HCT116 (cell line): ENCODE results near the gene ACSS3. TPM values are rescaled to one million over a fixed set of nuclear protein-coding genes. Genes with fewer than 3 reads are reported as not detected.

Experiments used
- ATAC-seq: fragments of 200-7000 bp; cut with Tn5 transposase; 2 replicates; pipeline ENCODE4 v1.9.1; 2020; ENCODE audit warnings: mild to moderate bottlenecking, moderate library complexity
- BruUV-seq: library from RNA; stranded (reverse); fragments of 400-500 nt; replicated peaks from 2 replicates; lab custom pipeline; 2021; lab: Mats Ljungman, UMichigan
- CTCF ChIA-PET: fragments of 300-600 bp; sonication (Branson Sonifier 250); formaldehyde crosslinking; loops from one replicate; lab custom pipeline; 2021; ENCODE audit warnings: antibody characterized with exemption; lab: Charles Lee
- POLR2A ChIA-PET: fragments of 300-600, 350-600 bp; sonication (Branson Sonifier 250); formaldehyde crosslinking; loops from one replicate; lab custom pipeline; 2021; ENCODE audit warnings: antibody characterized with exemption; lab: Charles Lee
- RAD21 ChIA-PET, 2 experiments: fragments of 300-600 bp; sonication (Branson Sonifier 250); formaldehyde crosslinking; loops; one replicate each; lab custom pipeline; 2023; ENCODE audit warnings: low total read pairs in 2 of 2; ENCODE audit not compliant: uncharacterized antibody in 2 of 2, unreplicated experiment in 2 of 2, low non-redundant PET in 1 of 2; lab: Charles Lee
- DNase-seq: peaks from one replicate; pipeline ENCODE4 v3.0.0-alpha.2; 2010; ENCODE audit warnings: low read depth, low spot score
- H2AFZ ChIP-seq: fragments of 200-600 bp; shearing (Covaris generic), sonication (generic); 2 replicates; pipeline ENCODE4 v1.6.1; 2017; ENCODE audit warnings: low read depth, mixed run types, mixed read lengths, antibody characterized with exemption, low read length; ENCODE audit not compliant: poor library complexity, severe bottlenecking
- H3K27ac ChIP-seq: 2 replicates; pipeline ENCODE4 v1.5.1; 2012; ENCODE audit warnings: low read depth, low read length
- H3K27me3 ChIP-seq: fragments of 200-600 bp; sonication (generic); 2 replicates; pipeline ENCODE4 v1.6.1; 2016; ENCODE audit warnings: mixed run types, low read length, mixed read lengths; ENCODE audit not compliant: insufficient read depth
- H3K36me3 ChIP-seq, 2 experiments: fragments of 200-500 bp in 1 of 2; fragments of 200-600 bp in 1 of 2; sonication (Bioruptor generic) in 1 of 2; sonication (generic) in 1 of 2; 2 replicates each; pipeline versions ENCODE4 v1.5.1 to v1.6.1; 2014 to 2016; ENCODE audit warnings: low read length in 2 of 2, inconsistent platforms in 1 of 2, mixed read lengths in 1 of 2, mixed run types in 1 of 2; ENCODE audit not compliant: insufficient read depth in 2 of 2, control insufficient read depth in 1 of 2
- H3K4me1 ChIP-seq, 2 experiments: fragments of 200-600 bp in 1 of 2; sonication (generic) in 1 of 2; 2 replicates each; pipeline versions ENCODE4 v1.5.1 to v1.6.1; 2012 to 2017; ENCODE audit warnings: low read length in 2 of 2, inconsistent platforms in 1 of 2, mild to moderate bottlenecking in 1 of 2, mixed read lengths in 1 of 2, mixed run types in 1 of 2, moderate library complexity in 1 of 2; ENCODE audit not compliant: insufficient read depth in 2 of 2, control insufficient read depth in 1 of 2
- H3K4me2 ChIP-seq: fragments of 200-600 bp; sonication (generic); 2 replicates; pipeline ENCODE4 v1.6.1; 2017; ENCODE audit warnings: mixed run types, low read length, mixed read lengths
- H3K4me3 ChIP-seq, 2 experiments: fragments of 200-600 bp in 1 of 2; sonication (generic) in 1 of 2; replicated peaks in 1 of 2; 2 replicates each; pipeline ENCODE4 v1.5.1; 2011 to 2016; ENCODE audit warnings: low read length in 2 of 2, control low read depth in 1 of 2, low read depth in 1 of 2, mild to moderate bottlenecking in 1 of 2, mixed read lengths in 1 of 2, mixed run types in 1 of 2
- H3K79me2 ChIP-seq: fragments of 200-600 bp; sonication (generic); 2 replicates; pipeline ENCODE4 v1.6.1; 2017; ENCODE audit warnings: mild to moderate bottlenecking, mixed run types, low read length, moderate library complexity, mixed read lengths; ENCODE audit not compliant: insufficient read depth
- H3K9ac ChIP-seq: fragments of 200-600 bp; sonication (generic); 2 replicates; pipeline ENCODE4 v1.6.1; 2016; ENCODE audit warnings: low read length, mixed read lengths
- H3K9me2 ChIP-seq: fragments of 200-600 bp; sonication (generic), shearing (Covaris generic); 2 replicates; pipeline ENCODE4 v1.6.1; 2017; ENCODE audit warnings: mixed run types, mild to moderate bottlenecking, moderate library complexity; ENCODE audit not compliant: insufficient read depth
- H3K9me3 ChIP-seq, 2 experiments: fragments of 200-500 bp in 1 of 2; fragments of 200-600 bp in 1 of 2; sonication (Bioruptor generic) in 1 of 2; sonication (generic) in 1 of 2; 2 replicates each; pipeline ENCODE4 v1.6.1; 2014 to 2017; ENCODE audit warnings: low read length in 2 of 2, mixed read lengths in 2 of 2, inconsistent platforms in 1 of 2, low read depth in 1 of 2, mild to moderate bottlenecking in 1 of 2, mixed run types in 1 of 2, moderate library complexity in 1 of 2; ENCODE audit not compliant: control insufficient read depth in 1 of 2, insufficient read depth in 1 of 2
- H4K20me1 ChIP-seq: fragments of 200-600 bp; sonication (generic), shearing (Covaris generic); 2 replicates; pipeline ENCODE4 v1.6.1; 2017; ENCODE audit warnings: mixed run types, mild to moderate bottlenecking, moderate library complexity; ENCODE audit not compliant: insufficient read depth
- CEBPB ChIP-seq: IDR thresholded peaks from 2 replicates; pipeline ENCODE4 v1.6.1; 2012; ENCODE audit warnings: low read depth
- EGR1 ChIP-seq: IDR thresholded peaks from 2 replicates; pipeline ENCODE4 v1.6.1; 2012; ENCODE audit warnings: low read depth
- ELF1 ChIP-seq: IDR thresholded peaks from 2 replicates; pipeline ENCODE4 v1.6.1; 2012; ENCODE audit warnings: low read depth, borderline replicate concordance
- EZH2 ChIP-seq: fragments of 200-600 bp; sonication (generic); IDR thresholded peaks from 2 replicates; pipeline ENCODE4 v1.6.1; 2017; ENCODE audit warnings: antibody characterized with exemption, mixed run types
- EZH2phosphoT487 ChIP-seq: fragments of 200-600 bp; IDR thresholded peaks from 2 replicates; pipeline ENCODE4 v1.6.1; 2018; ENCODE audit warnings: antibody characterized with exemption, borderline replicate concordance
- JUND ChIP-seq: IDR thresholded peaks from 2 replicates; pipeline ENCODE4 v1.6.1; 2012
- POLR2A ChIP-seq: IDR thresholded peaks from 2 replicates; pipeline ENCODE4 v1.7.0; 2011; ENCODE audit warnings: borderline replicate concordance; ENCODE audit not compliant: insufficient read depth, insufficient read length; ENCODE audit errors: extremely low read depth
- POLR2AphosphoS5 ChIP-seq: IDR thresholded peaks from 2 replicates; pipeline ENCODE4 v1.6.1; 2011; ENCODE audit warnings: mild to moderate bottlenecking, low read depth, low read length, moderate library complexity
- RAD21 ChIP-seq: IDR thresholded peaks from 2 replicates; pipeline ENCODE4 v1.6.1; 2012; ENCODE audit warnings: low read depth, mild to moderate bottlenecking
- SIN3A ChIP-seq: IDR thresholded peaks from 2 replicates; pipeline ENCODE4 v1.6.1; 2012; ENCODE audit warnings: low read depth
- SP1 ChIP-seq: IDR thresholded peaks from 2 replicates; pipeline ENCODE4 v1.6.1; 2012; ENCODE audit warnings: low read depth
- TCF7L2 ChIP-seq: IDR thresholded peaks from 2 replicates; pipeline ENCODE4 v1.7.0; 2011; ENCODE audit warnings: borderline replicate concordance, inconsistent platforms; ENCODE audit not compliant: insufficient read depth, insufficient read length; ENCODE audit errors: extremely low read depth
- ZFX ChIP-seq: fragments of 450-650 bp; IDR thresholded peaks from 2 replicates; pipeline ENCODE4 v1.6.1; 2017
- ZNF274 ChIP-seq: fragments of 200-500 bp; sonication (Bioruptor generic); IDR thresholded peaks from 2 replicates; pipeline ENCODE4 v1.6.1; 2014; ENCODE audit warnings: mild to moderate bottlenecking, low read depth, low read length, inconsistent platforms
- intact Hi-C: fragments of 100-400 bp; cut with micrococcal nuclease; formaldehyde crosslinking; loops from 2 replicates; pipeline ENCODE4 v1.10.0; 2022
- total RNA-seq: library from RNA; stranded (reverse); gene quantifications from one replicate; pipeline ENCODE4 v1.2.1, GENCODE V29; 2021; ENCODE audit not compliant: unreplicated experiment
- TF ChIP-seq, protein P1 (sequence below), 3 experiments: fragments of 200-600 bp in 1 of 3; sonication (generic) in 1 of 3; IDR thresholded peaks in 2 of 3; conservative IDR thresholded peaks in 1 of 3; 2 replicates each; pipeline ENCODE4 v1.5.1; 2012 to 2017; ENCODE audit warnings: low read depth in 2 of 3, low read length in 2 of 3, antibody characterized with exemption in 1 of 3, borderline replicate concordance in 1 of 3, control low read depth in 1 of 3, mild to moderate bottlenecking in 1 of 3, mixed read lengths in 1 of 3, mixed run types in 1 of 3, moderate library complexity in 1 of 3; ENCODE audit not compliant: insufficient read depth in 1 of 3
- TF ChIP-seq, protein P2 (sequence below): IDR thresholded peaks from 2 replicates; pipeline ENCODE4 v1.6.1; 2012; ENCODE audit warnings: low read depth
- TF ChIP-seq, protein P3 (sequence below): IDR thresholded peaks from 2 replicates; pipeline ENCODE4 v1.6.1; 2011; ENCODE audit warnings: mild to moderate bottlenecking, low read length, moderate library complexity; ENCODE audit not compliant: insufficient replicate concordance; ENCODE audit errors: extremely low read depth
- TF ChIP-seq, protein P4 (sequence below): IDR thresholded peaks from 2 replicates; pipeline ENCODE4 v1.6.1; 2012

Gene ACSS3
- total RNA-seq, 1 experiment from 2014 or later = 0.30 TPM

DNA sequence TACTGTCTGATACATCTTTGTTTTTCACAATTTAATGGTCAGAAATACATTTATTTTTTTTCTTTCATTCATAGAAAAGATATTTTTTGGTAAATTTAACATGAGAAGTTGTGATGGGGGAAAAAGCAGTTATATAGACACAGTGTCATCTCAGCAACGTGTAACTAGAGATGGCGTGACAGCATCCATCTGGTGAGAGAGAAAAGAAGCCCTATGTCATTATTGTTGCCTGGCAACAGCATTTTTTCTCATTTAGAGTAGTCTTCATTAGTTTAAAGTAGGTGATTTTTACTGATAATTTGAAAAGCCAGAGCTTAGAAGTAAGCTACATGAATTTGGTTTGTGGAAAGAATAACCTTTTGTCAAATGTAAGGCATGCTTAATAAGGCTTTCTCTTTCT lies 128.6 kb downstream of the ACSS3 start:
- no peak overlapping the region for H3K27ac ChIP-seq
- ATAC-seq (no peak), DNase-seq (no peak)
- no peaks in the 10 kb centered on the region for H4K20me1 ChIP-seq
- H2AFZ ChIP-seq = no peak overlapping the region
- CTCF ChIA-PET = no interaction called here
- H3K4me1 ChIP-seq = peaks cover 0 to 9% of the 10 kb centered on the region in 2 experiments; a peak in 2 of 4 replicates
- intact Hi-C loops = no loop called here
- no peak overlapping the region for H3K4me2 ChIP-seq
- POLR2A ChIA-PET = no interaction called here
- BruUV-seq = no TSS peak
- no peaks in the 10 kb centered on the region for H3K36me3 ChIP-seq
- RAD21 ChIA-PET = no interaction called here
- H3K27me3 ChIP-seq = peaks cover 2% of the 10 kb centered on the region; the same call in 1 of the 2 replicates
- no peaks in the 10 kb centered on the region for H3K9me2 ChIP-seq
- no peak overlapping the region for H3K4me3 ChIP-seq
- no peak overlapping the region for H3K9ac ChIP-seq
- TF ChIP-seq TCF7L2 = no peak
- no peak for TF ChIP-seq EZH2
- no peak for TF ChIP-seq JUND
- TF ChIP-seq, protein P1, sequence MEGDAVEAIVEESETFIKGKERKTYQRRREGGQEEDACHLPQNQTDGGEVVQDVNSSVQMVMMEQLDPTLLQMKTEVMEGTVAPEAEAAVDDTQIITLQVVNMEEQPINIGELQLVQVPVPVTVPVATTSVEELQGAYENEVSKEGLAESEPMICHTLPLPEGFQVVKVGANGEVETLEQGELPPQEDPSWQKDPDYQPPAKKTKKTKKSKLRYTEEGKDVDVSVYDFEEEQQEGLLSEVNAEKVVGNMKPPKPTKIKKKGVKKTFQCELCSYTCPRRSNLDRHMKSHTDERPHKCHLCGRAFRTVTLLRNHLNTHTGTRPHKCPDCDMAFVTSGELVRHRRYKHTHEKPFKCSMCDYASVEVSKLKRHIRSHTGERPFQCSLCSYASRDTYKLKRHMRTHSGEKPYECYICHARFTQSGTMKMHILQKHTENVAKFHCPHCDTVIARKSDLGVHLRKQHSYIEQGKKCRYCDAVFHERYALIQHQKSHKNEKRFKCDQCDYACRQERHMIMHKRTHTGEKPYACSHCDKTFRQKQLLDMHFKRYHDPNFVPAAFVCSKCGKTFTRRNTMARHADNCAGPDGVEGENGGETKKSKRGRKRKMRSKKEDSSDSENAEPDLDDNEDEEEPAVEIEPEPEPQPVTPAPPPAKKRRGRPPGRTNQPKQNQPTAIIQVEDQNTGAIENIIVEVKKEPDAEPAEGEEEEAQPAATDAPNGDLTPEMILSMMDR (IDR thresholded peaks at IDR 0.05 in 2 of 3, conservative IDR thresholded peaks at IDR 0.05 in 1 of 3; ENCODE audit: borderline replicate concordance in 1 of 3, insufficient read depth in 1 of 3, low read depth in 2 of 3, low read length in 2 of 3) = no peak
- TF ChIP-seq, protein P2, sequence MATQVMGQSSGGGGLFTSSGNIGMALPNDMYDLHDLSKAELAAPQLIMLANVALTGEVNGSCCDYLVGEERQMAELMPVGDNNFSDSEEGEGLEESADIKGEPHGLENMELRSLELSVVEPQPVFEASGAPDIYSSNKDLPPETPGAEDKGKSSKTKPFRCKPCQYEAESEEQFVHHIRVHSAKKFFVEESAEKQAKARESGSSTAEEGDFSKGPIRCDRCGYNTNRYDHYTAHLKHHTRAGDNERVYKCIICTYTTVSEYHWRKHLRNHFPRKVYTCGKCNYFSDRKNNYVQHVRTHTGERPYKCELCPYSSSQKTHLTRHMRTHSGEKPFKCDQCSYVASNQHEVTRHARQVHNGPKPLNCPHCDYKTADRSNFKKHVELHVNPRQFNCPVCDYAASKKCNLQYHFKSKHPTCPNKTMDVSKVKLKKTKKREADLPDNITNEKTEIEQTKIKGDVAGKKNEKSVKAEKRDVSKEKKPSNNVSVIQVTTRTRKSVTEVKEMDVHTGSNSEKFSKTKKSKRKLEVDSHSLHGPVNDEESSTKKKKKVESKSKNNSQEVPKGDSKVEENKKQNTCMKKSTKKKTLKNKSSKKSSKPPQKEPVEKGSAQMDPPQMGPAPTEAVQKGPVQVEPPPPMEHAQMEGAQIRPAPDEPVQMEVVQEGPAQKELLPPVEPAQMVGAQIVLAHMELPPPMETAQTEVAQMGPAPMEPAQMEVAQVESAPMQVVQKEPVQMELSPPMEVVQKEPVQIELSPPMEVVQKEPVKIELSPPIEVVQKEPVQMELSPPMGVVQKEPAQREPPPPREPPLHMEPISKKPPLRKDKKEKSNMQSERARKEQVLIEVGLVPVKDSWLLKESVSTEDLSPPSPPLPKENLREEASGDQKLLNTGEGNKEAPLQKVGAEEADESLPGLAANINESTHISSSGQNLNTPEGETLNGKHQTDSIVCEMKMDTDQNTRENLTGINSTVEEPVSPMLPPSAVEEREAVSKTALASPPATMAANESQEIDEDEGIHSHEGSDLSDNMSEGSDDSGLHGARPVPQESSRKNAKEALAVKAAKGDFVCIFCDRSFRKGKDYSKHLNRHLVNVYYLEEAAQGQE = no peak
- TF ChIP-seq ELF1 = no peak
- TF ChIP-seq EGR1 = no peak
- TF ChIP-seq ZNF274 = no peak
- no peak for TF ChIP-seq EZH2phosphoT487
- TF ChIP-seq SP1 = no peak
- TF ChIP-seq ZFX = no peak
- TF ChIP-seq POLR2A = no peak
- TF ChIP-seq CEBPB = no peak
- TF ChIP-seq, protein P3, sequence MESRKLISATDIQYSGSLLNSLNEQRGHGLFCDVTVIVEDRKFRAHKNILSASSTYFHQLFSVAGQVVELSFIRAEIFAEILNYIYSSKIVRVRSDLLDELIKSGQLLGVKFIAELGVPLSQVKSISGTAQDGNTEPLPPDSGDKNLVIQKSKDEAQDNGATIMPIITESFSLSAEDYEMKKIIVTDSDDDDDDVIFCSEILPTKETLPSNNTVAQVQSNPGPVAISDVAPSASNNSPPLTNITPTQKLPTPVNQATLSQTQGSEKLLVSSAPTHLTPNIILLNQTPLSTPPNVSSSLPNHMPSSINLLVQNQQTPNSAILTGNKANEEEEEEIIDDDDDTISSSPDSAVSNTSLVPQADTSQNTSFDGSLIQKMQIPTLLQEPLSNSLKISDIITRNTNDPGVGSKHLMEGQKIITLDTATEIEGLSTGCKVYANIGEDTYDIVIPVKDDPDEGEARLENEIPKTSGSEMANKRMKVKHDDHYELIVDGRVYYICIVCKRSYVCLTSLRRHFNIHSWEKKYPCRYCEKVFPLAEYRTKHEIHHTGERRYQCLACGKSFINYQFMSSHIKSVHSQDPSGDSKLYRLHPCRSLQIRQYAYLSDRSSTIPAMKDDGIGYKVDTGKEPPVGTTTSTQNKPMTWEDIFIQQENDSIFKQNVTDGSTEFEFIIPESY = no peak
- no peak for TF ChIP-seq RAD21
- no peak for TF ChIP-seq POLR2AphosphoS5
- no peak for TF ChIP-seq SIN3A
- TF ChIP-seq, protein P4, sequence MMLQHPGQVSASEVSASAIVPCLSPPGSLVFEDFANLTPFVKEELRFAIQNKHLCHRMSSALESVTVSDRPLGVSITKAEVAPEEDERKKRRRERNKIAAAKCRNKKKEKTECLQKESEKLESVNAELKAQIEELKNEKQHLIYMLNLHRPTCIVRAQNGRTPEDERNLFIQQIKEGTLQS = no peak
- no peaks in the 10 kb centered on the region for H3K79me2 ChIP-seq
- no peaks in the 10 kb centered on the region for H3K9me3 ChIP-seq
